Measurements from ENCODE around the gene FYB1.
A peak's percentile ranks its signal among the peaks of the same experiment; 100 is the strongest.

The FYB1 gene

GRCh38 chr5:39076757-39077728, 142.3 kb downstream of the FYB1 start:
- peak; percentile 44 for DNase-seq

- DNase-seq = peak; percentile 37
These were observed 143.1 kb downstream of the FYB1 start for GRCh38 chr5:39076101-39076756.

- peak; percentile 93 for DNase-seq
These were observed 145.1 kb downstream of the FYB1 start, which contains the start of gene RICTOR for GRCh38 chr5:39074017-39074814. Gene RICTOR, minus strand, starts transcription at chr5:39074399. Its CDS starts 22 bp downstream, at chr5:39074377.

GRCh38 chr5:39073767-39074016, 145.7 kb downstream of the FYB1 start:
- no peak for DNase-seq

- DNase-seq = peak; percentile 50
These were observed 146.2 kb downstream of the FYB1 start for GRCh38 chr5:39072925-39073766.

GRCh38 chr5:39068099-39068498, 151.3 kb downstream of the FYB1 start:
- DNase-seq = no peak

GRCh38 chr5:39064450-39064849, 154.9 kb downstream of the FYB1 start:
- DNase-seq = no peak

- no peak for DNase-seq
These were observed 156.3 kb downstream of the FYB1 start for GRCh38 chr5:39063037-39063436.

- no peak for DNase-seq
These were observed 156.8 kb downstream of the FYB1 start for GRCh38 chr5:39062530-39062929.

- DNase-seq = no peak
These were observed 157.3 kb downstream of the FYB1 start for GRCh38 chr5:39062104-39062503.

- DNase-seq = no peak
These were observed 160.3 kb downstream of the FYB1 start for GRCh38 chr5:39059064-39059463.

GRCh38 chr5:39058178-39058921, 161.0 kb downstream of the FYB1 start:
- no peak for DNase-seq

- DNase-seq = no peak
These were observed 161.6 kb downstream of the FYB1 start for GRCh38 chr5:39057734-39058133.

GRCh38 chr5:39055768-39056398, 163.5 kb downstream of the FYB1 start:
- no peak for DNase-seq
